CD14-positive monocyte (primary cell): ENCODE results near the gene DTX1. TPM values are rescaled to one million over a fixed set of nuclear protein-coding genes. Genes with fewer than 3 reads are reported as not detected.
A peak's percentile ranks its signal among the peaks of the same experiment; 100 is the strongest.

Experiments
- DNase-seq, 3 donors: peaks; one replicate each; pipeline ENCODE4 v3.0.0-alpha.2; 2011 to 2022
- H2AFZ ChIP-seq: 2 replicates; pipeline ENCODE4 v1.6.0; 2012; ENCODE audit warnings: mild to moderate bottlenecking, low read depth, low read length, inconsistent platforms; ENCODE audit not compliant: insufficient read depth, poor library complexity, severe bottlenecking
- H3K27ac ChIP-seq, 2 donors: 1 replicate in 1 of 2; 2 replicates in 1 of 2; pipeline ENCODE4 v1.5.1; 2012 to 2013; ENCODE audit warnings: low read length in 2 of 2, control low read depth in 1 of 2, inconsistent platforms in 1 of 2, low read depth in 1 of 2, mild to moderate bottlenecking in 1 of 2
- H3K27me3 ChIP-seq, 2 donors: one replicate each; pipeline versions ENCODE4 v1.6.0 to v1.6.1; 2011 to 2013; ENCODE audit warnings: low read length in 2 of 2; ENCODE audit not compliant: control insufficient read depth in 2 of 2, insufficient read depth in 2 of 2
- H3K36me3 ChIP-seq, 2 donors: replicated peaks in 1 of 2; 1 replicate in 1 of 2; 2 replicates in 1 of 2; pipeline versions ENCODE4 v1.5.1 to v1.6.1; 2012 to 2013; ENCODE audit warnings: low read length in 2 of 2, control low read depth in 1 of 2, inconsistent platforms in 1 of 2, mild to moderate bottlenecking in 1 of 2; ENCODE audit not compliant: insufficient read depth in 2 of 2, control insufficient read depth in 1 of 2
- H3K4me1 ChIP-seq, 2 donors: 1 replicate in 1 of 2; 2 replicates in 1 of 2; pipeline versions ENCODE4 v1.5.1 to v1.6.1; 2012 to 2013; ENCODE audit warnings: low read length in 2 of 2, control low read depth in 1 of 2, inconsistent platforms in 1 of 2, mild to moderate bottlenecking in 1 of 2, moderate library complexity in 1 of 2; ENCODE audit not compliant: insufficient read depth in 2 of 2, control insufficient read depth in 1 of 2
- H3K4me2 ChIP-seq: replicated peaks from 2 replicates; pipeline ENCODE3; 2012; ENCODE audit warnings: low read length, moderate library complexity, mild to moderate bottlenecking; ENCODE audit not compliant: poor library complexity, severe bottlenecking; ENCODE audit errors: extremely low read depth
- H3K4me3 ChIP-seq, 3 experiments: fragments of 200-600 bp in 1 of 3; sonication (generic) in 1 of 3; replicated peaks in 1 of 3; 1 replicate in 2 of 3; 2 replicates in 1 of 3; pipeline ENCODE4 v1.5.1; 2011 to 2013; ENCODE audit warnings: low read length in 3 of 3, mild to moderate bottlenecking in 3 of 3, control low read depth in 2 of 3, low read depth in 2 of 3, inconsistent platforms in 1 of 3, moderate library complexity in 1 of 3
- H3K79me2 ChIP-seq: 2 replicates; pipeline ENCODE4 v1.6.0; 2012; ENCODE audit warnings: mild to moderate bottlenecking, control low read depth, inconsistent platforms, low read length, moderate library complexity; ENCODE audit not compliant: insufficient read depth
- H3K9ac ChIP-seq: 2 replicates; pipeline ENCODE4 v1.6.0; 2017; ENCODE audit warnings: low read length, mild to moderate bottlenecking; ENCODE audit not compliant: insufficient read depth, poor library complexity, severe bottlenecking
- H3K9me3 ChIP-seq, 2 donors: replicated peaks in 1 of 2; 1 replicate in 1 of 2; 2 replicates in 1 of 2; pipeline versions ENCODE4 v1.5.1 to v1.6.1; 2012 to 2013; ENCODE audit warnings: low read length in 2 of 2, control low read depth in 1 of 2; ENCODE audit not compliant: control insufficient read depth in 1 of 2, insufficient read depth in 1 of 2
- H4K20me1 ChIP-seq: 2 replicates; pipeline ENCODE4 v1.6.0; 2012; ENCODE audit warnings: mild to moderate bottlenecking, low read length, control low read depth, moderate library complexity; ENCODE audit not compliant: insufficient read depth
- H3K27ac Mint-ChIP-seq, 7 donors: one replicate each; pipeline ENCODE4 v1.8.0; 2020; ENCODE audit warnings: mild to moderate bottlenecking in 7 of 7, mixed read lengths in 7 of 7, moderate library complexity in 6 of 7, inconsistent platforms in 2 of 7
- H3K27me3 Mint-ChIP-seq, 3 donors: one replicate each; pipeline ENCODE4 v1.8.0; 2021 to 2022; ENCODE audit warnings: low read depth in 3 of 3, mild to moderate bottlenecking in 3 of 3, mixed read lengths in 3 of 3, moderate library complexity in 3 of 3, inconsistent platforms in 1 of 3
- H3K36me3 Mint-ChIP-seq, 2 donors: one replicate each; pipeline ENCODE4 v1.8.0; 2020; ENCODE audit warnings: mixed read lengths in 2 of 2, inconsistent platforms in 1 of 2, mild to moderate bottlenecking in 1 of 2
- H3K4me1 Mint-ChIP-seq: one replicate; pipeline ENCODE4 v1.8.0; 2020; ENCODE audit warnings: mild to moderate bottlenecking, mixed read lengths
- H3K4me3 Mint-ChIP-seq, 2 donors: one replicate each; pipeline ENCODE4 v1.8.0; 2020; ENCODE audit warnings: mild to moderate bottlenecking in 2 of 2, mixed read lengths in 2 of 2, moderate library complexity in 1 of 2
- H3K9me3 Mint-ChIP-seq, 7 donors: one replicate each; pipeline ENCODE4 v1.8.0; 2020 to 2022; ENCODE audit warnings: mixed read lengths in 7 of 7, mild to moderate bottlenecking in 6 of 7, moderate library complexity in 6 of 7, inconsistent platforms in 2 of 7
- CTCF ChIP-seq: fragments of 200-600 bp; IDR thresholded peaks from one replicate; pipeline ENCODE4 v1.8.0; 2022; ENCODE audit warnings: antibody characterized with exemption, mild to moderate bottlenecking
- WGBS: methylation state at CpG from one replicate; pipeline ENCODE4 v1.1.5; 2013; ENCODE audit warnings: missing lambda C conversion rate; ENCODE audit not compliant: insufficient coverage; 5-methylcytosine and 5-hydroxymethylcytosine counted together
- intact Hi-C, 2 donors: fragments of 100-400 bp; cut with micrococcal nuclease; formaldehyde crosslinking; loops; one replicate each; pipeline versions ENCODE4 v1.15.0 to v1.15.1; 2023
- polyA plus RNA-seq, 3 donors: library from polyadenylated mRNA; depleted of rRNA in 1 of 3; unstranded in 2 of 3; stranded (reverse) in 1 of 3; fragments of 300-500 nt in 2 of 3; fragments of >200 nt in 1 of 3; fragmentation: Illumina TruSeq in 2 of 3; gene quantifications; 1 replicate in 2 of 3; 2 replicates in 1 of 3; pipeline ENCODE4 v1.2.3, GENCODE V29; 2012 to 2021

The DTX1 gene
- polyA plus RNA-seq, 3 donors, result 0.04 TPM; not detected in 1

DNA sequence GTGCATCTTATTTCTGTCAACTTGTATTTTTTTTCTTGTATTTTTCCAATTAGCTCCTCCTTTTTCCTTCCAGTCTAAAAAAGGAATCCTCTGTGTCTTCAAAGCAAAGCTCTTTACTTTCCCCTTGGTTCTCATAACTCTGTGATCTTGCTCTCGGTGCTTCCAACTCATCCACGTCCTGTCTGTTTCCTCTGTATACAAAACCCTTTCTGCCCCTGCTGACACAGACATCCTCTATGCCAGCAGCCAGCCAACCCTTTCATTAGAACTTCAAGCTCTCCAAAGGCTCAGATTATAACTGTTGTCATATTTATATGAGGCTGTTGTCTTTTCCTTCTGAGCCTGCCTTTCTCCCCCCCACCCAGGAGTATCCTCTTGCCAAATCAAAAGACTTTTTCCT lies 45.8 kb upstream of the DTX1 start:
- Histone ChIP-seq H3K9ac (no peak overlapping the region), H4K20me1 (no peaks in the 10 kb centered on the region), H3K27me3 (no peaks in the 10 kb centered on the region), H3K36me3 (peaks cover 57 to 61% of the 10 kb centered on the region in 2 donors), H3K4me1 (no peaks in the 10 kb centered on the region), H3K79me2 (no peaks in the 10 kb centered on the region), H3K9me3 (peaks cover 13 to 19% of the 10 kb centered on the region in 2 donors), H3K27ac (no peak overlapping the region), H3K4me2 (no peak overlapping the region), H2AFZ (no peak overlapping the region), H3K4me3 (no peak overlapping the region)
- no peak for DNase-seq
- 100% methylated on average over 2 of the region's 2 CpGs for WGBS
- H3K4me3 Mint-ChIP-seq, result peak overlapping the region in 1 of 2 donors; percentile 3
- H3K9me3 Mint-ChIP-seq, result peaks cover 10 to 27% (median 18%) of the 10 kb centered on the region in 7 donors
- H3K36me3 Mint-ChIP-seq, result peaks cover 57 to 62% of the 10 kb centered on the region in 2 donors
- intact Hi-C loops, result no loop called here
- peaks cover 2 to 3% (median 2%) of the 10 kb centered on the region in 3 donors for H3K27me3 Mint-ChIP-seq
- peak overlapping the region in 1 of 7 donors; percentile 55 for H3K27ac Mint-ChIP-seq
- no peak for TF ChIP-seq CTCF
- no peaks in the 10 kb centered on the region for H3K4me1 Mint-ChIP-seq

DNA sequence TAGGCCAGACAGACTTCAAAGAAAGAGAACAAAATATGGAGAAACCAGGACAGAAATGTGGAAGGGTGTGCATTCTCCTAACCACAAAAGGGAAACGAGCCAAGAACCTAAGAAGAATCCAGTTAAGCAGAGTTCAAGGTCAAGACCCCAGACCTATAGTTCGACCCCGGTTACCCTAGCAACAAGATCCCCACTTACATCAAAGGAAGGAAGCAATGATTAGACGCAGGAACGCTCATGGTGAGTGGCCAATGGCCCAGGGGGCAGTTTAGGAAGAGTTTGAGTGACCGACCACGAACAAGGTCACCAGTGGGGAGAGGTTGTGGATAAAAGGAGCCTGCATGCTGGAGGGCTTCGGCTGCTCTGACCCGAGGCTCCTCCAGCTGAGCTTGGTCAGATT lies 42.0 kb upstream of the DTX1 start:
- H3K4me2 ChIP-seq, result no peak overlapping the region
- peaks cover 19 to 22% of the 10 kb centered on the region in 2 donors for H3K36me3 ChIP-seq
- 85% methylated on average over 6 of the region's 9 CpGs for WGBS
- no peaks in the 10 kb centered on the region for H3K4me1 ChIP-seq
- H3K4me3 Mint-ChIP-seq, result no peak overlapping the region
- no peak for TF ChIP-seq CTCF
- H3K9ac ChIP-seq, result no peak overlapping the region
- H3K4me1 Mint-ChIP-seq, result no peaks in the 10 kb centered on the region
- no peaks in the 10 kb centered on the region for H3K79me2 ChIP-seq
- DNase-seq, result no peak
- intact Hi-C loops, result no loop called here
- H3K27ac Mint-ChIP-seq, result no peak overlapping the region
- H4K20me1 ChIP-seq, result no peaks in the 10 kb centered on the region
- H3K9me3 Mint-ChIP-seq, result peaks cover 10 to 22% (median 18%) of the 10 kb centered on the region in 7 donors
- H3K27me3 Mint-ChIP-seq, result peaks cover 4 to 8% (median 7%) of the 10 kb centered on the region in 3 donors
- peaks cover 20 to 24% of the 10 kb centered on the region in 2 donors for H3K36me3 Mint-ChIP-seq
- H3K9me3 ChIP-seq, result peaks cover 13 to 19% of the 10 kb centered on the region in 2 donors
- no peak overlapping the region for H3K4me3 ChIP-seq
- no peaks in the 10 kb centered on the region for H3K27me3 ChIP-seq
- no peak overlapping the region for H2AFZ ChIP-seq
- no peak overlapping the region for H3K27ac ChIP-seq
